ENCODE measurements around the gene PLD3. TPM values are rescaled to one million over a fixed set of nuclear protein-coding genes. Genes with fewer than 3 reads are reported as not detected.
A peak's percentile ranks its signal among the peaks of the same experiment; 100 is the strongest.

The PLD3 gene
- polyA plus RNA-seq, 3 donors: 254 to 302 (median 292) TPM

DNA sequence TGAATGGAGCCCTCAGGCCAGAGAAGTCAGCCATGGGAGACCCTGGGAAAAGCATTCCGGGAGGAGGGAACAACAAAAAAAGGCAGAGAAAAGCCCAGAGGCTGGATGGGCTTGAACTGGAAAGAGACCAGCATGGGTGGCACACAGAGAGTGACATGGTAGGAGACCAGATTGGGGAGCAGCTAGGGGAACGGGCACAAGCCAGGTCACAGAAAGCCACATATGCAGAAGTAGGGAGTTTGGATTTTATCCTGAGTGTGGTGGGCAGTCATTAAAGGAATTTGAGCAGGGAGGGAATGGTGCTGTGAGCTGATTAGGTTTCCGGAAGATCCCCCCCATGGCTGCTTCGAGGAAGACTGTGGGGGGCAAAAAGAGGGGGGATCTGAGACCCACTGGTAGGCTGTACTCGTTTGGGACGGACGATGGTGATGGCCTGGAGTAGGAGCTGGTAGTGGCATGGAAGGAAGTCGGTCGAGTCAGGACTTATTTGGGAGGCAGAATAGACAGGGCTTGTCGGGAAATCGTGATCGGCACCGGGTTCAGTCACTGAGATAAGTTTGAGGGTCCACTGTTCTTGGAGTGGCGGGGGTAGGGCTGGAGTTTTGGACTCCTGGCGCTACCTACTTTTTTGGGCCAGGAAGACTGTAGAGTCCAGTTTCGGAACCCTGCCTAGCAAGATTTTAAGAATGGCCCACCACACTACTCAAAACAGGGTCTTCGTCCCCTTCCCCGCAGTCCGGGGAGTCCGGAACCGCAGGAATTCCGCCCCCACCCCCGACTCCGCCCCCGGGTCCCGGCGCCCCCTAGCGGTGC lies 76.3 kb downstream of the PLD3 start:
- DNase-seq: no peak

DNA sequence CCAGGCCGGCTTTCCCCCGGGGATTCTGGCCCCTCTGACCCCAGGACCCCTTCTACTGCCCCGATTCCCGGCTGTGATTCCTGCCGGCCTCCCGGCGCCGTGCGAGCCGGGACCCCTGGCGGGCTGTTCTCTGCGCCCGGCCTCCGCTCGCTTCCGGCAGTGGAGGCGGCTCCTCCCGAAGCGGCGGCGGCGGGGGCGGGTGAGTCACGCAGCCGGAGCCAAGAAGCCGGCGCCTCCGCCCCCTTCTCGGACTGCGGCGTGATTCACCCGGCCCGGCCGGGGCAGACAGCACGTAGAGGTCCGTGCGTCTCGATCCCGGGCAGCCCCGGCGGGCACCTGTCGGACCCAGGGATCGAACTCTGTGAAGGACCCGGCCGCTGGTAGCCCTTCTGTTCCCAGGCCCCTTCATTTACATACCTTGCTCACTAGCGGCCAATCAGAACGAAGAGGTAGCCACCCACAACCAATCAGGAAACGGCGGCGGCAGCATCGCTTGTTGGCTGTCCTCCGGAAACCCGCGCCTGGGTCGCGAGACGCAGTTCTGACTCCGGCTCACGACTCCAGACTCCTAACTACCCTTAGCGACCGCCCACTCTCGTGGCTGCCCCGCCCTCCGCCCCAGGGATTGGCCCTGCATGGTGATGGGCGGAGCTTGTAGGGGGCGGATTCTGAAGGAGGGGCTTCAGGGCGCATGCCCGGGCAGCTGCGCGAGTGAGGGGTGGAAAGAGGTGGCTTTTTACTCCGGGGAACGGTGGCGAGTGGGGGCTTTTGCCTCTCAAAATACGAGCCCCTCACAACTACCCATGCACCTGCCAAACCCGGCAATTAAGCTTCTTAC lies 77.2 kb downstream of the PLD3 start, which contains the start of gene SERTAD1:
Gene SERTAD1, minus strand, starts transcription at position 543 of the 838 bp plus-strand sequence. CDS start 2,446 bp downstream, outside the sequence.
- DNase-seq: peak; percentile 99

Other genes starting within 250 kb of the PLD3 start
- 10 to 100 TPM; 16.0 to 19.7 (median 16.8) TPM for gene MAP3K10, start 157.3 kb upstream of the PLD3 start, polyA plus RNA-seq (ENCODE audit: insufficient read length in 3 of 3)
- under 1 TPM in 2 of 3 donors, not detected in 1; 0.10 to 0.34 TPM for gene TTC9B, start 130.3 kb upstream of the PLD3 start, polyA plus RNA-seq (ENCODE audit: insufficient read length in 3 of 3)
- gene CCNP, start 122.0 kb upstream of the PLD3 start, polyA plus RNA-seq (ENCODE audit: insufficient read length in 3 of 3): 1 to 10 TPM; 1.6 to 2.2 (median 1.8) TPM
- 100 to 1,000 TPM; 162 to 236 (median 219) TPM for gene AKT2, start 63.4 kb upstream of the PLD3 start, polyA plus RNA-seq (ENCODE audit: insufficient read length in 3 of 3)
- 10 to 100 TPM; 14.1 to 17.6 (median 15.0) TPM for gene C19orf47, start 298 bp upstream of the PLD3 start, polyA plus RNA-seq (ENCODE audit: insufficient read length in 3 of 3)
- gene HIPK4, start 41.5 kb downstream of the PLD3 start, polyA plus RNA-seq (ENCODE audit: insufficient read length in 3 of 3): under 1 TPM; 0.09 to 0.19 (median 0.16) TPM
- 10 to 100 TPM; 13.1 to 15.5 (median 14.2) TPM for gene PRX, start 64.7 kb downstream of the PLD3 start, polyA plus RNA-seq (ENCODE audit: insufficient read length in 3 of 3)
- 10 to 100 TPM in 2 of 3 donors, 1 to 10 TPM in 1; 7.9 to 12.0 (median 10.8) TPM for gene SERTAD1, start 77.3 kb downstream of the PLD3 start, polyA plus RNA-seq (ENCODE audit: insufficient read length in 3 of 3)
- gene SERTAD3, start 95.6 kb downstream of the PLD3 start, polyA plus RNA-seq (ENCODE audit: insufficient read length in 3 of 3): 10 to 100 TPM; 36.5 to 38.6 (median 38.3) TPM
- gene BLVRB, start 117.0 kb downstream of the PLD3 start, polyA plus RNA-seq (ENCODE audit: insufficient read length in 3 of 3): 10 to 100 TPM; 51.8 to 54.2 (median 52.3) TPM
- 1 to 10 TPM; 1.4 to 2.0 (median 1.8) TPM for gene SPTBN4, start 118.3 kb downstream of the PLD3 start, polyA plus RNA-seq (ENCODE audit: insufficient read length in 3 of 3)
- 10 to 100 TPM; 47.9 to 60.1 (median 57.9) TPM for gene SHKBP1, start 228.2 kb downstream of the PLD3 start, polyA plus RNA-seq (ENCODE audit: insufficient read length in 3 of 3)